PC-3 (cell line): ENCODE data around the gene PADI1. TPM values are rescaled to one million over a fixed set of nuclear protein-coding genes. Genes with fewer than 3 reads are reported as not detected.

Source experiments
- ATAC-seq: fragments of 200-7000 bp; cut with Tn5 transposase; 2 replicates; pipeline ENCODE4 v1.9.1; 2020; ENCODE audit warnings: mild to moderate bottlenecking, moderate library complexity
- BruUV-seq: library from RNA; stranded (reverse); fragments of 400-500 nt; replicated peaks from 2 replicates; lab custom pipeline; 2021; lab: Mats Ljungman, UMichigan
- CTCF ChIA-PET: fragments of 300-600 bp; sonication (Branson Sonifier 250); formaldehyde crosslinking; loops from one replicate; lab custom pipeline; 2022; ENCODE audit warnings: antibody characterized with exemption; lab: Charles Lee
- POLR2A ChIA-PET: fragments of 300-600 bp; sonication (Branson Sonifier 250); formaldehyde crosslinking; loops from one replicate; lab custom pipeline; 2022; ENCODE audit warnings: antibody characterized with exemption; ENCODE audit not compliant: unreplicated experiment; lab: Charles Lee
- DNase-seq: peaks from one replicate; pipeline ENCODE4 v3.0.0-alpha.2; 2015
- H2AFZ ChIP-seq: fragments of 300-600 bp; sonication (generic); 2 replicates; pipeline ENCODE4 v1.6.0; 2016; ENCODE audit warnings: antibody characterized with exemption, low read length
- H3F3A ChIP-seq: fragments of 300-600 bp; sonication (generic); one replicate; pipeline ENCODE4 v1.6.0; 2017; ENCODE audit warnings: antibody characterized with exemption, low read length, control low read depth, mild to moderate bottlenecking; ENCODE audit not compliant: unreplicated experiment
- H3K27ac ChIP-seq: fragments of 300-600 bp; sonication (generic); 2 replicates; pipeline ENCODE4 v1.5.1; 2016; ENCODE audit warnings: mild to moderate bottlenecking, low read length
- H3K27me3 ChIP-seq: fragments of 300-600 bp; sonication (generic); 2 replicates; pipeline ENCODE4 v1.6.1; 2016; ENCODE audit warnings: low read length, mixed read lengths
- H3K36me3 ChIP-seq: fragments of 300-600 bp; sonication (generic); 2 replicates; pipeline ENCODE4 v1.6.1; 2016; ENCODE audit warnings: low read depth, mixed run types, low read length, mixed read lengths
- H3K4me1 ChIP-seq: fragments of 300-600 bp; sonication (generic); 2 replicates; pipeline ENCODE4 v1.5.1; 2016; ENCODE audit warnings: low read length; ENCODE audit not compliant: insufficient read depth
- H3K4me2 ChIP-seq: fragments of 300-600 bp; sonication (generic); 2 replicates; pipeline ENCODE4 v1.6.0; 2016; ENCODE audit warnings: low read length
- H3K4me3 ChIP-seq: fragments of 300-600 bp; sonication (generic); 2 replicates; pipeline ENCODE4 v1.5.1; 2016; ENCODE audit warnings: mild to moderate bottlenecking, low read length, mixed read lengths
- H3K79me2 ChIP-seq: fragments of 300-600 bp; sonication (generic); 2 replicates; pipeline ENCODE4 v1.6.1; 2017; ENCODE audit warnings: low read length, mixed read lengths
- H3K9ac ChIP-seq: fragments of 300-600 bp; sonication (generic); 2 replicates; pipeline ENCODE4 v1.6.0; 2016; ENCODE audit warnings: mild to moderate bottlenecking, low read length
- H3K9me2 ChIP-seq: fragments of 300-600 bp; sonication (generic); replicated peaks from 2 replicates; pipeline ENCODE4 v1.6.1; 2016; ENCODE audit warnings: mixed run types, low read length, mixed read lengths
- H3K9me3 ChIP-seq: fragments of 300-600 bp; sonication (generic); 2 replicates; pipeline ENCODE4 v1.6.1; 2016; ENCODE audit warnings: low read length, mixed read lengths
- H4K20me1 ChIP-seq: fragments of 300-600 bp; sonication (generic); 2 replicates; pipeline ENCODE4 v1.6.1; 2016; ENCODE audit warnings: low read length, mixed read lengths
- EZH2 ChIP-seq: fragments of 300-600 bp; sonication (generic); IDR thresholded peaks from one replicate; pipeline ENCODE4 v1.6.1; 2017; ENCODE audit warnings: antibody characterized with exemption, mild to moderate bottlenecking, low read length; ENCODE audit not compliant: unreplicated experiment
- EZH2phosphoT487 ChIP-seq: fragments of 300-600 bp; sonication (generic); IDR thresholded peaks from 2 replicates; pipeline ENCODE4 v1.6.1; 2018; ENCODE audit warnings: mild to moderate bottlenecking, antibody characterized with exemption, low read length, borderline replicate concordance
- intact Hi-C: fragments of 100-400 bp; cut with micrococcal nuclease; formaldehyde crosslinking; loops from 2 replicates; pipeline ENCODE4 v1.9.0; 2023
- total RNA-seq: library from RNA; depleted of rRNA; stranded (reverse); fragments of >200 nt; gene quantifications from 2 replicates; pipeline ENCODE4 v1.2.3, GENCODE V29; 2014
- TF ChIP-seq, protein P1 (sequence below): fragments of 300-600 bp; sonication (generic); conservative IDR thresholded peaks from 2 replicates; pipeline ENCODE4 v1.5.1; 2017; ENCODE audit warnings: antibody characterized with exemption, low read depth, mild to moderate bottlenecking, low read length

Gene PADI1
- total RNA-seq, 1 experiment from 2014 or later, result 0.73 TPM

DNA sequence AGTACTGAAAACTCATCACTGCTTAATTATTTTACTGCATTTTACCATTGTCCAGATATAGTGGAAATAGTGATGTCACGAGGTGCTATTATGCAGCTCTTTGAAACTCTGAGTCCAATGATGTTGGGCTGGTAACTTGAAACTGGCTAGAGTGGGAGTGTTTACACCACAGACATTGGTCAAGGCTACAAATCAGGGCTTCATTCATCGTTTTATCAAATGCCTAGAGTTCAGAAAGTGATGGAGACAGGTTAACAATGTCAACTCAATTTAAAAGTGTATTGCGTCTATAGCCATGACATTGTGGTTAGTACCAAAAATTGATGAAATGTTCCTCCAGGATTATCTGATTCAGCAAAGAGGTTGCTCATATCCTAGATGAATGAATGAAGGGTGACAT lies 12.7 kb downstream of the PADI1 start:
- H3K79me2 ChIP-seq, result no peaks in the 10 kb centered on the region
- TF ChIP-seq, protein P1, sequence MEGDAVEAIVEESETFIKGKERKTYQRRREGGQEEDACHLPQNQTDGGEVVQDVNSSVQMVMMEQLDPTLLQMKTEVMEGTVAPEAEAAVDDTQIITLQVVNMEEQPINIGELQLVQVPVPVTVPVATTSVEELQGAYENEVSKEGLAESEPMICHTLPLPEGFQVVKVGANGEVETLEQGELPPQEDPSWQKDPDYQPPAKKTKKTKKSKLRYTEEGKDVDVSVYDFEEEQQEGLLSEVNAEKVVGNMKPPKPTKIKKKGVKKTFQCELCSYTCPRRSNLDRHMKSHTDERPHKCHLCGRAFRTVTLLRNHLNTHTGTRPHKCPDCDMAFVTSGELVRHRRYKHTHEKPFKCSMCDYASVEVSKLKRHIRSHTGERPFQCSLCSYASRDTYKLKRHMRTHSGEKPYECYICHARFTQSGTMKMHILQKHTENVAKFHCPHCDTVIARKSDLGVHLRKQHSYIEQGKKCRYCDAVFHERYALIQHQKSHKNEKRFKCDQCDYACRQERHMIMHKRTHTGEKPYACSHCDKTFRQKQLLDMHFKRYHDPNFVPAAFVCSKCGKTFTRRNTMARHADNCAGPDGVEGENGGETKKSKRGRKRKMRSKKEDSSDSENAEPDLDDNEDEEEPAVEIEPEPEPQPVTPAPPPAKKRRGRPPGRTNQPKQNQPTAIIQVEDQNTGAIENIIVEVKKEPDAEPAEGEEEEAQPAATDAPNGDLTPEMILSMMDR, result no peak
- H3K27ac ChIP-seq, result no peak overlapping the region
- ChIA-PET POLR2A (no interaction called here), CTCF (no interaction called here)
- no peaks in the 10 kb centered on the region for H3K9me3 ChIP-seq
- no peak overlapping the region for H3K4me2 ChIP-seq
- no peak overlapping the region for H2AFZ ChIP-seq
- peaks cover 14% of the 10 kb centered on the region for H3K4me1 ChIP-seq
- H3K36me3 ChIP-seq, result no peaks in the 10 kb centered on the region
- intact Hi-C loops, result no loop called here
- no peaks in the 10 kb centered on the region for H3K9me2 ChIP-seq
- H4K20me1 ChIP-seq, result no peaks in the 10 kb centered on the region
- H3F3A ChIP-seq, result no peaks in the 10 kb centered on the region
- ATAC-seq (no peak), DNase-seq (no peak)
- H3K27me3 ChIP-seq, result no peaks in the 10 kb centered on the region
- H3K4me3 ChIP-seq, result no peak overlapping the region
- no peak overlapping the region for H3K9ac ChIP-seq
- BruUV-seq, result no TSS peak

DNA sequence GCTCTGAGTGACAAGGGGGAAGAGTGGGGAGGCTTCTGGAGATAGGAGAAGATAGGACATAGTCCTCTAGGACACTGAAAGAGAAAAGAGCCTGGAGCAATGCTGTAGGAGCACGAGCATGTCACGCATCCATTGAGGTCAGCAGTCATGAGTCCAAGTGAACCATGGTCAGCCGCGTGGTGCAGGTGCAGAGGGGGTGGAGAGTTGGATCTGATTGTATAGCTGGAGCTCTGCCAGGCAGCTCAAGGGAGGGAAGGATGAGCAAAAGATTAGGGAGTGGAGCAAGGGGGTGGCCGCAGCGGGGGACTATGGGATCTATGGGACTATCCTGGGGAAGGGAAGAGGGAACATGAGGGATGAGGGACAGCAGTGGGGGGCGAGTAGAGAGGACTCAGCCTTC lies 14.0 kb downstream of the PADI1 start:
- Histone ChIP-seq H3K79me2 (no peaks in the 10 kb centered on the region), H3K9me3 (no peaks in the 10 kb centered on the region), H3K4me3 (no peak overlapping the region), H3K9me2 (no peaks in the 10 kb centered on the region), H3K27ac (no peak overlapping the region), H3K27me3 (no peaks in the 10 kb centered on the region), H3K36me3 (no peaks in the 10 kb centered on the region), H3K4me2 (no peak overlapping the region), H3F3A (no peaks in the 10 kb centered on the region), H4K20me1 (no peaks in the 10 kb centered on the region), H3K9ac (no peak overlapping the region), H2AFZ (no peak overlapping the region), H3K4me1 (peaks cover 10% of the 10 kb centered on the region)
- ChIA-PET CTCF (no interaction called here), POLR2A (no interaction called here)
- DNase-seq (no peak), ATAC-seq (no peak)
- intact Hi-C loops, result no loop called here
- no peak for TF ChIP-seq EZH2phosphoT487
- no TSS peak for BruUV-seq

- Histone ChIP-seq H3F3A (no peaks in the 10 kb centered on the region), H3K9ac (no peak overlapping the region), H3K9me3 (no peaks in the 10 kb centered on the region), H3K27me3 (no peaks in the 10 kb centered on the region), H3K4me3 (no peak overlapping the region), H4K20me1 (no peaks in the 10 kb centered on the region), H3K4me1 (peaks cover 4% of the 10 kb centered on the region), H2AFZ (no peak overlapping the region), H3K79me2 (no peaks in the 10 kb centered on the region), H3K4me2 (no peak overlapping the region), H3K36me3 (no peaks in the 10 kb centered on the region), H3K27ac (no peak overlapping the region), H3K9me2 (no peaks in the 10 kb centered on the region)
- intact Hi-C loops, result no loop called here
- CTCF ChIA-PET, result no interaction called here
- ATAC-seq (no peak), DNase-seq (no peak)
- TF ChIP-seq EZH2 (no peak), EZH2phosphoT487 (no peak)
- TF ChIP-seq, protein P1, result no peak
- no TSS peak for BruUV-seq
- POLR2A ChIA-PET, result no interaction called here
Observed at GRCh38 chr1:17220287-17220686, 15.4 kb downstream of the PADI1 start.
